Heart left ventricle (tissue), 13 donors: Measurements from ENCODE around the gene DPP3.

Source experiments
- POLR2A ChIP-seq, 2 donors: fragments of 450-650 bp; IDR thresholded peaks; one replicate each; pipeline ENCODE4 v1.6.1; 2017; ENCODE audit warnings: antibody characterized with exemption in 2 of 2, mild to moderate bottlenecking in 2 of 2, moderate library complexity in 2 of 2
- TF ChIP-seq, protein P1 (sequence below), 12 donors: fragments of 200-600 bp; sonication (generic) in 4 of 12; IDR thresholded peaks; one replicate each; pipeline versions ENCODE4 v1.5.0 to v1.8.0; 2018 to 2022; ENCODE audit warnings: antibody characterized with exemption in 12 of 12, mild to moderate bottlenecking in 5 of 12
- donor health status: ischemic (EF 13 %, LVEDD 7.1; RV severe dilation, severe dysfunction).
- donor health status: DM: no; HTN: yes; CAD: no.
- donor health status: DM: no; HTN: no; CAD: no.
- donor health status: ischemic (EF 25% LVEDD 6.9; RV normal size, moderate dysfunction).
- donor health status: ischemic (EF 25% LVEDD 5.7; RV mildly dilated, moderate dysfunction).
- donor health status: ischemic (EF 35%, LVEDD 5.7; RV mildly dilated, moderate dysfunction).
- donor health status: nonischemic (EF 11% LVEDD 7.7; RV severe dilation, severe dysfunction).
- donor health status: DM: yes; HTN: yes; CAD: no.
- donor health status: PGD.
- donor health status: ischemic (EF 29% LVEDD 5.4; RV normal size, mild dysfunction).
- donor health status: nonischemic (EF 23%, LVEDD 6.1; RV moderate dilation, normal function).

DNA sequence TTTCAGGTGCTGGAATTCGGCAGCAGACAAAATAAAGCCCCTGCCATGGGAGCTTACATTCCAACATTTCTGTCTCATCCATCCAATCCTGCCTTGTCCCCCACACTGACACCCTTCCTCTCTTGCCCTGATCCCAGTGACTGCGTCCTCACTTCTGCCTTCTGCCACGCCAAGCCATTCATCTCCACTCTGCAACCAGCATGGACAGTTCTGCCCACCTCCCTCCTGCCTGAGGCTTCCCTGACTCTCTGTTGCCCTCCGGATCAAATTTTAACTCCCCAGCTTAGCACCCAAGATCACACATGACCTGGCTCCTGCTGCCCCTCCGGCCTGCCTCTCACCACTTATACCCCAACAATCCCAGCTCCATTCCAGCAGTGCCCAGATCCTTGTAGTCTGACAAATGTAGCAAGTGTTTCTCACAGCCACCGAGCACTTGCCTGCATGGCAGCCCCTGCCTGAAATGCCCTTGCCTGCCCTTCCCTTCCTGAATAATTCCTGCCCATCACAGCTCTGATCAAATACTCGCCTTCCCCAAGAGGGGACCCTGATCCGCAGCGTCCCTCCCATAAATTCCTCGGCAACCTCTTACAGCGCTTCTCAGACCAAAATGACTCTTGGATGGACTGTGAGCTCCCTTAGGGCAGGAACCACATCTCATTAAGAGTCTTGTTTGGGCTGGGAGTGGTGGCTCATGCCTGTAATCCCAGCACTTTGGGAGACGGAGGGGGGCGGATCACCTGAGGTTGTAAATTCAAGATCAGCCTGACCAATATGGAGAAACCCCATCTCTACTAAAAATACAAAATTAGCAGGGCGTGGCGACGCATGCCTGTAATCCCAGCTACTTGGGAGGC, 68.8 kb downstream of the DPP3 start:
- TF ChIP-seq, protein P1, sequence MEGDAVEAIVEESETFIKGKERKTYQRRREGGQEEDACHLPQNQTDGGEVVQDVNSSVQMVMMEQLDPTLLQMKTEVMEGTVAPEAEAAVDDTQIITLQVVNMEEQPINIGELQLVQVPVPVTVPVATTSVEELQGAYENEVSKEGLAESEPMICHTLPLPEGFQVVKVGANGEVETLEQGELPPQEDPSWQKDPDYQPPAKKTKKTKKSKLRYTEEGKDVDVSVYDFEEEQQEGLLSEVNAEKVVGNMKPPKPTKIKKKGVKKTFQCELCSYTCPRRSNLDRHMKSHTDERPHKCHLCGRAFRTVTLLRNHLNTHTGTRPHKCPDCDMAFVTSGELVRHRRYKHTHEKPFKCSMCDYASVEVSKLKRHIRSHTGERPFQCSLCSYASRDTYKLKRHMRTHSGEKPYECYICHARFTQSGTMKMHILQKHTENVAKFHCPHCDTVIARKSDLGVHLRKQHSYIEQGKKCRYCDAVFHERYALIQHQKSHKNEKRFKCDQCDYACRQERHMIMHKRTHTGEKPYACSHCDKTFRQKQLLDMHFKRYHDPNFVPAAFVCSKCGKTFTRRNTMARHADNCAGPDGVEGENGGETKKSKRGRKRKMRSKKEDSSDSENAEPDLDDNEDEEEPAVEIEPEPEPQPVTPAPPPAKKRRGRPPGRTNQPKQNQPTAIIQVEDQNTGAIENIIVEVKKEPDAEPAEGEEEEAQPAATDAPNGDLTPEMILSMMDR (IDR thresholded peaks at IDR 0.05): no peak
- no peak for TF ChIP-seq POLR2A (IDR thresholded peaks at IDR 0.05)
